Measurements from ENCODE around the gene ABCB1.
"Not testable (repeated sequence)": the region's sequence is repeated elsewhere in the genome, so short reads cannot be mapped to it uniquely, and the experiment has no call there.

The ABCB1 gene

DNA sequence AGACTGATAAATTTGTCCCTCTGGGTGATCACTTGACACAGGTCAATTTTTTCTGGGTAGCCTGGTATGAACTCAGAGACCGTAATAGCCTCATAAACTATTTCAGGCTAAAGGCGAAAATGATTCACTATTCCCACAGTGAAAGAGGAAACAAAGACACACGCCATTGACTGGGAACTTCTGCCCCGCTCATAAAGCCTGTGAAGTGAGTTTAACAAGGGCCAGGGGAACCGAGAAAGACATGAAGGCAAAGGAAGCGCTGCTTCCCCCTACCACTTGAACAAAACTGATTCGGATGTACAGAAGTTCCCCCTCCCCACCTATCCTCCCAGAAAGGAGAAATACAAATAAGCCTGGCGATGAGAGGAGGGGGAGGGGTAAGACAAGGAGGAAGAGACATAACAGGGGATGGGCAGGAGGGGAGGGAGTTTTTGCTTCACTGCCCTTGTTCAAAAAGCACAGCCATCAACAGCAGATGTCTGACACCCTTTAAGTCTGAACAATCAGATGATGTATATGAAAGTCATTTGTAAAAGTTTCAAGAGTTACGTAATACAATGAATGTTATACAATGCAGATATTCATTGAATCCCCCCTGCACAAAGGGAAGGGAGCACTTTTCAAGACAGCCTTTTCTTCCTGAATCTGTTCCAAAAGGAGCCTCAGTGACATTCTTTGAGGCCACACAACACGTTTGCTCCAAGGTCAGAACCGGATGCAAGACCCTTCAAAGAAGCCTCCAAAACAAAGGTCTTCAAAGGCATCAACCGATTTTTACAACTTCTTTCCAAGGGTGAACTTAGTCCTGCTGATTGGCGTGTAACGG lies 125.9 kb downstream of the ABCB1 start:
- in situ Hi-C loops (cut with HindIII; ENCODE audit: low sequenced_read_pairs): no loop called here

DNA sequence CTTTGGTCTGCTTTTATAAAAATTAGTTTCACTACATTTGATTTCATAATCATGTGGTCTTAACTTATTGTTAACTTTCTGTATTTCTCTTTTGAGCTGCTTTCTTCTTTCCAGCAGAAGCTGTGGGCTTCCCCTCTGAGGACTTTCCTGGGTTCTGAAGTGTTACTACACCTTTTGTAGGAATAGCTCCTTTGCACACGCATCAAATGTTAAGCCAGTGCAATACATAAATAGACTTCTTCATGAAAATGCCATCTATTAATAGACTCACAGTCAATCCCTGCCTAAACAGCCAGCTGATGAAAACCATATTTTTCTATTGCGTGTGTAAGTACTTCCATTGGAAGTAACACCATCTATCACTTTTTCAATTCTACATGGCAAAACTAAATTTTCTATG lies 126.7 kb downstream of the ABCB1 start:
- in situ Hi-C loops (cut with HindIII; ENCODE audit: low sequenced_read_pairs): no loop called here

DNA sequence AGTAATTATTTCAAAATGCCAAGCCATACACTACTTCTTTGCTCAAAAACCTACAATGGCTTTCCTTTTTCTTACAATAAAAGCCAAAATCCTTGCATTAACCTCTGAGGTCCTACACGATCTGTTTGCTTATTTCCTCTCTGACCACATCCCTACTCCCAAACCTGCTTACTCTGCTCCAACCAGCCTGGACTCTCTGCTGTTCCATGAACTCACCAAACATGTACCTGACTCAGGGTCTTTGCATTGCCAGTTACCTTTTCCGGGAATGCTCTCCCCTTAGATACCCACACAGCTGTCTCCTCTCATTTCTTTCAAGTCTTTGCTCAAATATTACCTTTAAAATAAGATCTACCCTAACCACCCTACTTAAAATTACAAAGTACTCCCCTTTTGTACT lies 127.5 kb downstream of the ABCB1 start:
- in situ Hi-C loops (cut with HindIII; ENCODE audit: low sequenced_read_pairs): no loop called here

- in situ Hi-C loops (cut with HindIII; ENCODE audit: low sequenced_read_pairs): no loop called here
Observed at GRCh38 chr7:87471473-87471872, 129.2 kb downstream of the ABCB1 start.

- in situ Hi-C loops (cut with HindIII; ENCODE audit: low sequenced_read_pairs): not testable (repeated sequence)
Observed at GRCh38 chr7:87469204-87469603, 131.5 kb downstream of the ABCB1 start.

DNA sequence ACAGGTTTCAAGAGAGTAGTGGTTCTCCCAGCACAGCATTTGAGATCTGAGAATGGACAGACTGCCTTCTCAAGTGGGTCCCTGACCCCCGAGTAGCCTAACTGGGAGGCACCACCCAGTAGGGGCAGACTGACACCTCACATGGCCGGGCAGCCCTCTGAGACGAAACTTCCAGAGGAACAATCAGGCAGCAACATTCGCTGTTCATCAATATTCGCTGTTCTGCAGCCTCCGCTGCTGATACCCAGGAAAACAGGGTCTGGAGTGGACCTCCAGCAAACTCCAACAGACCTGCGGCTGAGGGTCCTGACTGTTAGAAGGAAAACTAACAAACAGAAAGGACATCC lies 135.2 kb downstream of the ABCB1 start:
- in situ Hi-C loops (cut with HindIII; ENCODE audit: low sequenced_read_pairs): not testable (repeated sequence)

GRCh38 chr7:87464830-87465533 lies 135.7 kb downstream of the ABCB1 start:
- in situ Hi-C loops (cut with HindIII; ENCODE audit: low sequenced_read_pairs): loop anchor here (5.0 kb wide), 1 partner anchor 58 kb away; no protein-coding TSS in a partner anchor

DNA sequence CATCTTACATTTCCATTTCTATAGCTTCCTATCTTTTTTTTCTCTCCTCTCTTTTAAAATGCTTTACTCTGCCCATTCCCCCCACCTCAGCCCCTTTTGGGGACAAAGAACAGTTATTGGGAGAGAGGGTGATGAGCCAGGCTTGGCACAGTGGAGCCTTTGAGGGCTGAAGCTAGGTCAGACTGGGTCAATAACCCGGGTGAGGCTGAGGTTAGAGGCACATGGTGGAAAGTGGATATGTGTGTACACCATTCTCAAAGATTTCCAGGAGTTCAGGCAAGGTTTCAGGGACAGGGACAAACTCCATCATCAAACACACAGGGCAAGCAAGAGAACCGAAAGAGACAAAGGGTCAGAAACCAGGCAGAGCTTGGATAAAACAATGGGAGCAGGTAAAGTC lies 136.7 kb downstream of the ABCB1 start:
- in situ Hi-C loops (cut with HindIII; ENCODE audit: low sequenced_read_pairs): loop anchor here (5.0 kb wide), 1 partner anchor 57 kb away; no protein-coding TSS in a partner anchor

DNA sequence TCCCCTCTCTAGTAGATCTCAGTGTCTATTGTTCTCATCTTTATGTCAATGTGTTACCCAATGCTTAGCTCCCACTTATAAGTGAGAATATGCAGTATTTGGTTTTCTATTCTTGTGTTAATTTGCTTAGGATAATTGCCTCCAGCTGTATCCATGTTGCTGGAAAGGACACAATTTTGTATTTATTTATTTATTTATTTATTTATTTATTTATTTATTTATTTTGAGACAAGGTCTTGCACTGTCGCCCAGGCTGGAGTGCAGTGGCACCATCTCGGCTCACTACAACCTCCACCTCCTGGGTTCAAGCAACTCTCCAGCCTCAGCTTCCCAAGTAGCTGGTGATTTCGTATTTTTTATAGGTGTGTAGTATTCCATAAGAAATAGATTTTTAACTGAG lies 140.2 kb downstream of the ABCB1 start:
- in situ Hi-C loops (cut with HindIII; ENCODE audit: low sequenced_read_pairs): loop anchor here (5.0 kb wide), 1 partner anchor 53 kb away; no protein-coding TSS in a partner anchor

DNA sequence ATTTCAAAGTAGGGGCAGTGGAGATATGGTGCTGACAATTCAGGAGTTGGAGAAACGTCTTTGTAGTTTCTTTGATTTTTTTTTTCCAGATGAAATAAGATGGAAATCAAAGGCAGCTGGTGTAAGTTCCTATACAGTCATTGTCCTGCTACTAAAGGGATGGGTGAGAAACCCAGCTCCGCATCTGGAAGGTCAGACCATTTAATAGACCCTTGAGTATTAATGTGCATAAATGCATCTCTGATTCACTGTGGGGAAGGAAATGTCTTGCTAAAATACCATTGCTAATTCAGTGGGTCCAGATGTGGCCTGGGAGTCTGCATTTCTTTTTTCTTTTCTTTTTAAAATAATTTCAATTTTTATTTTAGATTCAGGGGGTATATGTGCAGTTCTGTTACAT lies 140.7 kb downstream of the ABCB1 start:
- in situ Hi-C loops (cut with HindIII; ENCODE audit: low sequenced_read_pairs): loop anchor here (5.0 kb wide), 1 partner anchor 53 kb away; no protein-coding TSS in a partner anchor

GRCh38 chr7:87458148-87458547 lies 142.5 kb downstream of the ABCB1 start:
- in situ Hi-C loops (cut with HindIII; ENCODE audit: low sequenced_read_pairs): no loop called here

DNA sequence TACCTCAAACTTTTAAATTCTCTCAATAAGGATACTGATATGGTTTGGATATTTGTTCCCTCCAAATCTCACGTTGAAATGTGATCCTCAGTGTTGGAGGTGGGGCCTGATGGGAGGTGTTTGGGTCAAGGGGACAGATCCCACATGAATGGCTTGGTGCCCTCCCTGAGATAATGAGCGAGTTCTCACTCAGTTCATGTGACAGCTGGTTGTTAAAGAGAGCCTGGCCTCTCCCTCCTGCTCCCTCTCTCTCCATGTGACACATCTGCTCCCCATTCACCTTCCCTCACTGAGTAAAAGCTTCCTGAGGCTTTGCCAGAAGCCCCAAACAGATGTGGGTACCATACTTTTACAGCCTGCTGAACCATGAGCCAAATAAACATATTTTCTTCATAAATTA lies 144.4 kb downstream of the ABCB1 start:
- in situ Hi-C loops (cut with HindIII; ENCODE audit: low sequenced_read_pairs): no loop called here

Data from endothelial cell of hepatic sinusoid (primary cell).